Prostate gland (tissue), 2 donors: Measurements from ENCODE around the gene LASP1.

Experiments used
- POLR2A ChIP-seq: fragments of 450-650 bp; IDR thresholded peaks from one replicate; pipeline ENCODE4 v1.6.1; 2016; ENCODE audit warnings: antibody characterized with exemption, mild to moderate bottlenecking
- TF ChIP-seq, protein P1 (sequence below), 4 experiments: fragments of 200-600 bp in 2 of 4; fragments of 450-650 bp in 2 of 4; sonication (generic) in 2 of 4; IDR thresholded peaks; 1 replicate in 3 of 4; 2 replicates in 1 of 4; pipeline ENCODE4 v1.5.1; 2016 to 2019; ENCODE audit warnings: antibody characterized with exemption in 4 of 4, mild to moderate bottlenecking in 2 of 4, moderate library complexity in 2 of 4

DNA sequence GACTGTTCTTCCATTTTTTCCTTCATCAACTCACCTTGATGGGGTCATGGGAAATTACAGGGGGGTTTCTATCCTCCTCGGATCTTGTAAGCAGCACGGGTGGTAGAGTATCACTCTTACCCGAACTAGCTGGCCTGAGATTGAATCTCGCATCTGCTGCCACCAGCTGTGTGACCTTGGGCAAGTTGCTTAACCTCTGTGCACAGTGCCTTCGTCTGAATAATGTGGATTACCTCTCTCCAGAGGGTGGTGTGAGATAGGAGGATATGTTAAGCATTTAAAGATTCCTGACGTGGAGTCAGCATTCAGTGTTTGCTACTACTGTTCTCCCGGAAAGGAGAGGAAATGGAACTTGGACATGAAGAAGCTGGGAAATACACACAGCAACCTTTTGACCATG is 24.4 kb downstream of the LASP1 start:
- TF ChIP-seq, protein P1, sequence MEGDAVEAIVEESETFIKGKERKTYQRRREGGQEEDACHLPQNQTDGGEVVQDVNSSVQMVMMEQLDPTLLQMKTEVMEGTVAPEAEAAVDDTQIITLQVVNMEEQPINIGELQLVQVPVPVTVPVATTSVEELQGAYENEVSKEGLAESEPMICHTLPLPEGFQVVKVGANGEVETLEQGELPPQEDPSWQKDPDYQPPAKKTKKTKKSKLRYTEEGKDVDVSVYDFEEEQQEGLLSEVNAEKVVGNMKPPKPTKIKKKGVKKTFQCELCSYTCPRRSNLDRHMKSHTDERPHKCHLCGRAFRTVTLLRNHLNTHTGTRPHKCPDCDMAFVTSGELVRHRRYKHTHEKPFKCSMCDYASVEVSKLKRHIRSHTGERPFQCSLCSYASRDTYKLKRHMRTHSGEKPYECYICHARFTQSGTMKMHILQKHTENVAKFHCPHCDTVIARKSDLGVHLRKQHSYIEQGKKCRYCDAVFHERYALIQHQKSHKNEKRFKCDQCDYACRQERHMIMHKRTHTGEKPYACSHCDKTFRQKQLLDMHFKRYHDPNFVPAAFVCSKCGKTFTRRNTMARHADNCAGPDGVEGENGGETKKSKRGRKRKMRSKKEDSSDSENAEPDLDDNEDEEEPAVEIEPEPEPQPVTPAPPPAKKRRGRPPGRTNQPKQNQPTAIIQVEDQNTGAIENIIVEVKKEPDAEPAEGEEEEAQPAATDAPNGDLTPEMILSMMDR (IDR thresholded peaks at IDR 0.05) = no peak
- no peak for TF ChIP-seq POLR2A
